ENCODE data around the gene PC.

Gene PC

GRCh38 chr11:66854231-66854661 lies 103.9 kb downstream of the PC start:
- TF ChIP-seq, protein P1, sequence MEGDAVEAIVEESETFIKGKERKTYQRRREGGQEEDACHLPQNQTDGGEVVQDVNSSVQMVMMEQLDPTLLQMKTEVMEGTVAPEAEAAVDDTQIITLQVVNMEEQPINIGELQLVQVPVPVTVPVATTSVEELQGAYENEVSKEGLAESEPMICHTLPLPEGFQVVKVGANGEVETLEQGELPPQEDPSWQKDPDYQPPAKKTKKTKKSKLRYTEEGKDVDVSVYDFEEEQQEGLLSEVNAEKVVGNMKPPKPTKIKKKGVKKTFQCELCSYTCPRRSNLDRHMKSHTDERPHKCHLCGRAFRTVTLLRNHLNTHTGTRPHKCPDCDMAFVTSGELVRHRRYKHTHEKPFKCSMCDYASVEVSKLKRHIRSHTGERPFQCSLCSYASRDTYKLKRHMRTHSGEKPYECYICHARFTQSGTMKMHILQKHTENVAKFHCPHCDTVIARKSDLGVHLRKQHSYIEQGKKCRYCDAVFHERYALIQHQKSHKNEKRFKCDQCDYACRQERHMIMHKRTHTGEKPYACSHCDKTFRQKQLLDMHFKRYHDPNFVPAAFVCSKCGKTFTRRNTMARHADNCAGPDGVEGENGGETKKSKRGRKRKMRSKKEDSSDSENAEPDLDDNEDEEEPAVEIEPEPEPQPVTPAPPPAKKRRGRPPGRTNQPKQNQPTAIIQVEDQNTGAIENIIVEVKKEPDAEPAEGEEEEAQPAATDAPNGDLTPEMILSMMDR (conservative IDR thresholded peaks at IDR 0.05), result no peak
- no peak overlapping the region for H3K27ac ChIP-seq

GRCh38 chr11:66853242-66854229 lies 104.6 kb downstream of the PC start:
- no peak overlapping the region for H3K27ac ChIP-seq
- TF ChIP-seq, protein P1 (conservative IDR thresholded peaks at IDR 0.05), result no peak

DNA sequence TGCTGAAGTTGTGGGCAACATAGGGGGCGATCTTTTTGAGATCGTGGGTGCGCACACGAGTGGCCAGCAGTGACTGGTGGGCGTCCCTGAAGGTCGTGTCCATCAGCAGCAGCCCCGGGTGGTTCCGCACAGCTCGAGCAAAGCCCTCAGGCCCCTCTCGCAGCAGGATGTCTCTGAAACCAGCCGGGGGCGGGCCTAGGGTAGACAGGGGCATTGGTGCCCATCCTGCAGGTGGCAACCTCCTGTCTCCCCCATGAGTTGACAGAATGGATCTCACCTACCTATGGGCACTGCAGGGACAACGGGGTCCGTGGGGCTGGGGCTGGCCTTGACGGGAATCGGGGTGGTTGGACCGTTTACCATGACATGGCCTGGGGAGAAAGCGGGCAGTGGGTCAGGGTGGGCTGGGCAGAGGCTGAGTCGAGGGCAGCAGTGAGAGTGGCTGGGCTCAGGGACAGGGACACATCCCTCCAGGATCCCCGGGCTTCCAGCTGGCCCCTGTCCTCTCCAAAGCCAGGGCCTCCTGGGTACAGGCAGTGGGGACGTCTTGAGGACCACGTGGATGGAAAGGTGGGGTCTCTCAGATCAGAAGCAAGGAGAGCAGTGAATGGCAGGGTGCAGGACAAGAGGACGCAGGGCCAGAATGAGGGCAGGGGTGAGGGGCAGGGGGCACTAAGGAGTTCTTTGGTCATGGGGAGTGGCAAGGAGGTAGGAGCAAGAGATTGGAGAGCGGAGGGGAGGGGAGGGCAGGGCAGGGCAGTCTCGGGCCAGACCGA lies 105.5 kb downstream of the PC start:
- no peak overlapping the region for H3K27ac ChIP-seq
- TF ChIP-seq, protein P1 (conservative IDR thresholded peaks at IDR 0.05), result 0 out of 2 replicates have a peak, but pooled peaks have one; percentile 3

DNA sequence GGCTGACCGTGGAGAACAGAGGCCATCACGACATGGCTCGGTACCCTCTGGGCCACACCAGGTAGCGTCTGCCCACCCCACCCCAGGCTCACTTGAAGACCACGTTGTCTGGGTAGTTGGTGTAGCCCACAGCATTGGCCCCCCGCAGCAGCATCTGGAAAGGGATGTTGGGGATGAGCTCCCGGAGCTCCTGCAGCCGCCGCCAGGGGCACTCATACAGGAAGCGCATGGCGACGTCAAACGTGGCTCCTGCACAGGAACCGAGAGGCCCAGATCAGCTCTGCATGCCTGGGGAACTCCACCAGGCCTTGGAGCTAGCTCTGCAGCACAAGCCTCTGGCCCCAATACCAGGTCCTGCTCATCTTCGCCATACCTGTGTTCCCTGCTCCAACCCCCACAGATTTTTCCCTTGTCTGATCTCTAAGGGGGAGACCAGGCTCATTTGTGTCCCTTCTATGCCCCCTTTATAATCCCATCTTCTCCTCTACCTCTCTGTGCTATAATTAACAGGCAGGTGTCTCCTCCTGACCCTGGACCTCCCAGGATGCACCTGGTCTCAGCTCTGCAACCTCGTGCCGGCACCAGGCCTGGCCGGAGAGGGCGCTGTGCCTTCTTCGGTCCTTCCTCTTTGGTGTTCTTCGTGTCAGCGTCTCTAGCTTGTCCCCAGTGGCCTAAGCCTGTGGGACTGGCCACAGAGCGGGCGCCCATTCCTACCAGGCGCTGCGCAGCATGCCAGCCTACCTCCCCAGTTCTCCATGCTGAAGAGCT lies 106.3 kb downstream of the PC start:
- H3K27ac ChIP-seq, result no peak overlapping the region
- TF ChIP-seq, protein P1 (conservative IDR thresholded peaks at IDR 0.05), result no peak; the same call in 1 of the 2 replicates

- TF ChIP-seq, protein P1 (conservative IDR thresholded peaks at IDR 0.05), result no peak
- no peak overlapping the region for H3K27ac ChIP-seq
These were observed 107.0 kb downstream of the PC start for GRCh38 chr11:66851239-66851596.

DNA sequence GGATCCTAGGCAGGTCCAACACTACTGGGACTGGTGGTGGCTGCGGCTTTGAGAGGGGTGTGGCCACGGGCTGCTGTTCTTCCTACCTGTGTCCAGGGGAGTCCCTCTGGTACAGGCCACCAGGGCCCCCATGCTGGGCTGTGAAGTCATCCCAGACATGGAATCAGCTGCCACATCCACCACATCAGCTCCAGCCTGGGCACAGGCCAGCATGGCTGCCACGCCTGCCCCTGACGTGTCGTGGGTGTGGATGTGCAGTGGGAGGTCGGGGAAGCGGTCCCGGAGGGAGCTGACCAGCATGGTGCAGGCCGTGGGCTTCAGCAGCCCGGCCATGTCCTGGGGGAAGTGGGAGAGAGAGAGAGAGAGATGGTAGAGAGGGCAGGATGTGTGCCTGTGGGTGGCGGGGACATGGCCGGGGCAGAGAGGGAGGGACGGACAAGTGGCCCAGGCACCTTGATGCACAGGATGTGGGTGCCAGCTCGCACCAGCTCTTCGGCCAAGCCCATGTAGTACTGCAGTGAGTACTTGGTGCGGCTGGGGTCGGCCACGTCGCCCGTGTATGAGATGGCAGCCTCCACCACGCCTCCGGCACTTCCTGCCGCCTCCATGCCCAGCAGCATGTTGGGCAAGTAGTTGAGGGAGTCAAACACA lies 107.5 kb downstream of the PC start:
- H3K27ac ChIP-seq, result no peak overlapping the region
- TF ChIP-seq, protein P1 (conservative IDR thresholded peaks at IDR 0.05), result no peak

Data from VCaP (cell line).